Mesendoderm (in vitro differentiated cells): ENCODE results near the gene R3HDM2.
A peak's percentile ranks its signal among the peaks of the same experiment; 100 is the strongest.

ENCODE experiments used
- DNase-seq: peaks from one replicate; pipeline ENCODE4 v3.0.0; 2013
- H2AK5ac ChIP-seq: 2 replicates; pipeline ENCODE4 v1.6.1; 2013; ENCODE audit warnings: low read length, inconsistent platforms
- H2BK120ac ChIP-seq: 2 replicates; pipeline ENCODE4 v1.6.1; 2013; ENCODE audit warnings: low read depth, mild to moderate bottlenecking, low read length, moderate library complexity, mixed read lengths
- H2BK15ac ChIP-seq: replicated peaks from 2 replicates; pipeline ENCODE4 v1.6.1; 2013; ENCODE audit warnings: low read depth, mild to moderate bottlenecking, moderate library complexity
- H2BK5ac ChIP-seq: 2 replicates; pipeline ENCODE4 v1.6.1; 2013; ENCODE audit warnings: low read length, inconsistent platforms
- H3K18ac ChIP-seq: 2 replicates; pipeline ENCODE4 v1.6.1; 2013; ENCODE audit warnings: mild to moderate bottlenecking, low read length, mixed read lengths
- H3K23ac ChIP-seq: one replicate; pipeline ENCODE4 v1.6.1; 2013; ENCODE audit warnings: low read length
- H3K27ac ChIP-seq: 2 replicates; pipeline ENCODE4 v1.5.1; 2013; ENCODE audit warnings: low read depth, mild to moderate bottlenecking, inconsistent platforms, low read length, moderate library complexity
- H3K27me3 ChIP-seq: 2 replicates; pipeline ENCODE4 v1.6.1; 2013; ENCODE audit warnings: low read length, control low read depth, mild to moderate bottlenecking, inconsistent platforms; ENCODE audit not compliant: insufficient read depth, poor library complexity
- H3K36me3 ChIP-seq: 2 replicates; pipeline ENCODE4 v1.6.1; 2013; ENCODE audit warnings: low read length, inconsistent platforms; ENCODE audit not compliant: control insufficient read depth, insufficient read depth
- H3K4ac ChIP-seq: one replicate; pipeline ENCODE4 v1.6.1; 2013; ENCODE audit warnings: low read depth, mild to moderate bottlenecking, low read length, moderate library complexity
- H3K4me1 ChIP-seq: 2 replicates; pipeline ENCODE4 v1.6.1; 2013; ENCODE audit warnings: low read depth, low read length, inconsistent platforms; ENCODE audit not compliant: control insufficient read depth
- H3K4me2 ChIP-seq: 2 replicates; pipeline ENCODE4 v1.6.1; 2013; ENCODE audit warnings: low read length
- H3K4me3 ChIP-seq: 2 replicates; pipeline ENCODE4 v1.5.1; 2013; ENCODE audit warnings: mild to moderate bottlenecking, low read length
- H3K56ac ChIP-seq: one replicate; pipeline ENCODE4 v1.6.1; 2013; ENCODE audit warnings: low read length
- H3K79me1 ChIP-seq: 2 replicates; pipeline ENCODE4 v1.6.1; 2013; ENCODE audit warnings: low read length, inconsistent platforms
- H3K79me2 ChIP-seq: 2 replicates; pipeline ENCODE4 v1.6.1; 2013; ENCODE audit warnings: mild to moderate bottlenecking, low read length; ENCODE audit not compliant: control insufficient read depth, insufficient read depth
- H3K9ac ChIP-seq: 2 replicates; pipeline ENCODE4 v1.6.1; 2013; ENCODE audit warnings: low read length, inconsistent platforms
- H4K5ac ChIP-seq: one replicate; pipeline ENCODE4 v1.6.1; 2013; ENCODE audit warnings: low read length
- H4K8ac ChIP-seq: one replicate; pipeline ENCODE4 v1.6.1; 2013; ENCODE audit warnings: low read depth, mild to moderate bottlenecking, control low read depth, low read length, moderate library complexity
- WGBS: extraction: QIAGEN DNeasy Blood & Tissue Kit; methylation state at CpG from one replicate; pipeline ENCODE4 v1.1.7; 2013; ENCODE audit warnings: low lambda C conversion rate, missing lambda C conversion rate; ENCODE audit not compliant: insufficient coverage; ENCODE audit errors: extremely low coverage; 5-methylcytosine and 5-hydroxymethylcytosine counted together

The R3HDM2 gene

DNA sequence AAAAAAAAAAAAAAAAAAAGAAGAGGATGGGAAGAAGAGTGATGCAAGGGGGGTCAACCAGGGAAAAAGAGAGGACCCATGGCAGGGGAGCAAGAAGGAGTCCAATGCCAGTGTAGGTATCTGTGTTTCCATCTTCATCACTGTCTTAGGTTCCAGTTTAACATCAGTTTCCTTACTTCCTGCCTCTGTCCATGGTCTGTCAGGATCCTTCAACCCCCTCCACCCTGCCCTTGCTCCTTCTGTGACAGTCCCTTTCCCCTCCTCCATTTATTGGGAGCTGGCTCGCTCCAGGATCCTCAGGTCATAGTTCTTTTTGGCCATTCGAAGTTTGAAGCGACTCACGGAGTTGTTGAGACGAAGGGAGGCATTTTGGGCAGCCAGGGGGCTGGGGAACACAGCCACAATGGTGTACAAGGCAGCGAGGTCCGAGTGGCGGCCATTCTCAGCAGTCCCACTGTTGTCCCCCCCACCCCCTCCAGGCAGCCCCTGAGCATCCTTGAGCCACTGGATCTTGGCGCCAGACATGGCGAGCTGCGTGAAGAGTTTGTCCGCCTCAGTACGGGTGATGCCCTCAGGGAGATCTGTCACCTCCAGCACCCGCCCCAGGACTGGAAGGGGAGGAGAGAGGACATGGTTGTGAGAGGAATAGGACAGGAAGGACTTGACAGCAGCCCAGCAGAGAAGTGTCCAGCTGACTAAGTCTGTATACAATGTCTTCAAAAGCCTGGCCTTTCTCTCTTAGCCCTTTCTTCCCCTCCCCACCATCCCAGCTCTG lies 176.2 kb downstream of the R3HDM2 start:
- H3K79me2 ChIP-seq = no peaks in the 10 kb centered on the region
- no peak overlapping the region for H3K9ac ChIP-seq
- H2BK5ac ChIP-seq = no peak overlapping the region
- no peak overlapping the region for H4K5ac ChIP-seq
- DNase-seq = no peak
- no peak overlapping the region for H3K4me2 ChIP-seq
- no peak overlapping the region for H2BK15ac ChIP-seq
- H3K4me3 ChIP-seq = no peak overlapping the region
- no CpG with 5 or more reads among the region's 14 CpGs for WGBS
- peaks cover 2% of the 10 kb centered on the region for H3K36me3 ChIP-seq
- H3K79me1 ChIP-seq = no peaks in the 10 kb centered on the region
- no peak overlapping the region for H3K23ac ChIP-seq
- H2BK120ac ChIP-seq = no peak overlapping the region
- no peak overlapping the region for H3K4ac ChIP-seq
- no peaks in the 10 kb centered on the region for H3K4me1 ChIP-seq
- no peak overlapping the region for H2AK5ac ChIP-seq
- no peak overlapping the region for H3K18ac ChIP-seq
- H4K8ac ChIP-seq = no peak overlapping the region
- no peak overlapping the region for H3K27ac ChIP-seq
- no peaks in the 10 kb centered on the region for H3K27me3 ChIP-seq
- H3K56ac ChIP-seq = no peak overlapping the region

DNA sequence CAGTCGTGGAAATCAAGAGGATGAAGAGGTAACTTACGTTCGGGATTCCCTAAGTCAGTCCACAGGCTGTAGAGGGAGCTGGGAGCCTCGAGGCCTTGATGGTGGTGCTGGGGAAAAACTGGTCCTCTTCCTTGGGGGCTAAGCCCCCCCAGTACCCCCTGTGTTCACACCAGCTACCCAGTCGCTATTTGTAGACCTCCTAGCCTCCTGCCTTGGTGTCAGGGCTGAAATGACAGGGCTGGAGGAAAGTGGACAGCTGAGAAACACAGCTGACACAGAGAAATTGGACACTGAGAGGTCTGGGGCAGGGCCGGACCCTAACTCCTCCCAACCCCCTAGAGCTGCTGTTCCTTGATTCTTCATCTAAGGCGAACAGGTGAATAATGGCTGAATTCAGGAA lies 179.9 kb downstream of the R3HDM2 start, which contains the start of gene STAC3:
TSS of gene STAC3 (minus strand) at position 232 of the 400 bp plus-strand sequence. CDS start 1,551 bp downstream, outside the sequence.
- H3K4me3 ChIP-seq = no peak within 1 kb of the TSS
- no peaks in the 10 kb centered on the region for H3K27me3 ChIP-seq
- H2BK120ac ChIP-seq = no peak within 1 kb of the TSS
- H2BK5ac ChIP-seq = no peak within 1 kb of the TSS
- H3K18ac ChIP-seq = no peak within 1 kb of the TSS
- no peak within 1 kb of the TSS for H3K27ac ChIP-seq
- H2AK5ac ChIP-seq = no peak within 1 kb of the TSS
- H4K8ac ChIP-seq = no peak within 1 kb of the TSS
- no peak within 1 kb of the TSS for H3K9ac ChIP-seq
- no peaks in the 10 kb centered on the region for H3K79me2 ChIP-seq
- H2BK15ac ChIP-seq = no peak within 1 kb of the TSS
- no peak for DNase-seq
- no peaks in the 10 kb centered on the region for H3K79me1 ChIP-seq
- no CpG with 5 or more reads among the region's 7 CpGs for WGBS
- H3K23ac ChIP-seq = no peak within 1 kb of the TSS
- H4K5ac ChIP-seq = no peak within 1 kb of the TSS
- H3K56ac ChIP-seq = no peak within 1 kb of the TSS
- H3K36me3 ChIP-seq = no peaks in the 10 kb centered on the region
- no peak within 1 kb of the TSS for H3K4ac ChIP-seq
- H3K4me1 ChIP-seq = no peaks in the 10 kb centered on the region
- no peak within 1 kb of the TSS for H3K4me2 ChIP-seq

DNA sequence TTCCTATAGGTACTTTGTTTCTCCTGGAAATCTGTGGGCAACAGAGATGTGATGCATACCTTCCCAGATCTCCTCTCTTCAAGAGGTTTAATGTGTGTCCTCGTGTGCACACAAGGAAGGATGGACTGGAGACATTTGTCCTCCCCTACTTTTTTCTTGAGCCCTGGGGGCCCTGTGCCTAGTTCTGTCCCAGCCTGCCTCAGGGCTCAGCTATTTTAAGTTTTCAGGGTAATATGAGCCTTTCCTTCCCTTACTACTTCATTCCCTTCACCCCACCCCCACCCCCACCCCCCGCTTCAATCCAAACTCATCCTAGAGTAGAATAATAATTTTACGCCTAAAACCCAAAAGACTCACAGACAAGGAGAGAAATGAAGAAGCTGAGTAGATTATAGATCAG lies 180.3 kb downstream of the R3HDM2 start:
- H3K4me3 ChIP-seq = no peak overlapping the region
- no peaks in the 10 kb centered on the region for H3K36me3 ChIP-seq
- H2BK120ac ChIP-seq = no peak overlapping the region
- H3K4me2 ChIP-seq = no peak overlapping the region
- no peak overlapping the region for H3K9ac ChIP-seq
- H3K4me1 ChIP-seq = no peaks in the 10 kb centered on the region
- 100% methylated on average over 1 of the region's 3 CpGs for WGBS
- no peak overlapping the region for H4K5ac ChIP-seq
- H3K18ac ChIP-seq = no peak overlapping the region
- no peak overlapping the region for H3K4ac ChIP-seq
- no peak overlapping the region for H2BK15ac ChIP-seq
- H4K8ac ChIP-seq = no peak overlapping the region
- no peak overlapping the region for H3K23ac ChIP-seq
- H3K56ac ChIP-seq = no peak overlapping the region
- H3K79me2 ChIP-seq = no peaks in the 10 kb centered on the region
- H3K27ac ChIP-seq = no peak overlapping the region
- no peaks in the 10 kb centered on the region for H3K27me3 ChIP-seq
- H2AK5ac ChIP-seq = no peak overlapping the region
- no peaks in the 10 kb centered on the region for H3K79me1 ChIP-seq
- H2BK5ac ChIP-seq = no peak overlapping the region
- no peak for DNase-seq

DNA sequence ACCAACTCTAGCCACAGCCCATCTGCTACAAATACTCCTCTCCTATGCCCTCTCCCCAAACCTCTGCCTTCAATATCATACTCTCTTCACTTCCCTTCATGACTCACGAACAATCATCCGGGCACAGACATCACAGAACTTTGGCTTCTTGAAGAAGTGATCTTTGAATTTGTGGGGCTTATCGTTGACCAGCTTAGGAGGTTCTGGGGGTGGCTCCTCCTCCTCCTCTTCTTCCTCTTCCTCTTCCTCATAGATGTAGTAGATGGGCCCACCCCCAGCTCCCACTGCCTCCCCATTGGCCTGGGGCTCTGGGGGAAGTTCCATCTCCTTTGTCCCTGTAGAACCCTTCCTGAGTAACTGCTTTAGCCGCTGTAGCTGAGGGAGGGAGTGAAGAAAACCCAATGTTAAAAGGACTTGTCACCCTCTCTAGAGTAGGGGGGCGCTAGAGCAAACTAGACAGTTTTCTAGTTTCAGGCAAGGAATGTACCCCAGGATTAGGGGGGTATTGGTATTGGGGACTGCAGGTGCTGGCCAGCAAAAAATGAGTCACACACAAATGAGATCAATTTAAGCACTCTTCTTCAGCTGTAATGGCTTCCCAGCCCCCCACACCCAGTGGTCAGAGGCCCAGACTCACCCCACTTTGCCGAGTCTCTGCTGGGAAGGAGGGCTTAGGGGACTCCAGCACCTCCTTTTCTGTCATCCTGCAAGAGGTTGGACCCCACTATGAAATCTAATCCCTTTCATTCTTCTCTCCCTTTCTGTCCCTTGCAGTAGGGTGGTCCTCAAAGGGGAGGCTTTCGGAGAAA lies 181.7 kb downstream of the R3HDM2 start:
- Histone ChIP-seq H2AK5ac (no peak overlapping the region), H3K27ac (no peak overlapping the region), H3K23ac (no peak overlapping the region), H3K18ac (no peak overlapping the region), H3K9ac (no peak overlapping the region), H2BK120ac (no peak overlapping the region), H3K36me3 (no peaks in the 10 kb centered on the region), H3K79me2 (no peaks in the 10 kb centered on the region), H3K4me1 (no peaks in the 10 kb centered on the region), H2BK15ac (no peak overlapping the region), H3K79me1 (no peaks in the 10 kb centered on the region), H3K4ac (no peak overlapping the region), H3K56ac (no peak overlapping the region), H3K4me2 (no peak overlapping the region), H2BK5ac (no peak overlapping the region), H3K27me3 (no peaks in the 10 kb centered on the region), H4K5ac (no peak overlapping the region), H3K4me3 (no peak overlapping the region), H4K8ac (no peak overlapping the region)
- no peak for DNase-seq
- no CpG with 5 or more reads among the region's 7 CpGs for WGBS

DNA sequence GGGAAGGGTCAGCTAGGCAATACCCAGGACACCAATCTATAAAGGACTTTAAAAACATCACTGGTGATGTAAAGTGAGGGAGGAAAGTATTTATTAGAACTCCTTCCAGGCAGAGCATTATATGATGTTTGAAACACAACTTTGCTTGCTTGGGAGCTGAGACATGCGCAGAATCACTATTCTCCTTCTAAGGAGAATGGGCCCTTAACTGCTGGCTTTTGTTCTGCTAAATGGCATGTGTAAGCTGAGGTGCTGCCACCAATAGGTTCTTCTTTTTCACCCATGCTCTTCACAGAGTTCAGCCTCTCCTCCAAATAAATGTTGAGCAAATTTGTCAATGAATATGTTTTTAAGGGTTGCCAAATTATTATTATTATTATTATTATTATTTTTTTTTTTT lies 183.8 kb downstream of the R3HDM2 start:
- Histone ChIP-seq H3K18ac (no peak overlapping the region), H3K4me1 (no peaks in the 10 kb centered on the region), H2BK15ac (no peak overlapping the region), H3K4me2 (no peak overlapping the region), H3K4ac (no peak overlapping the region), H2BK5ac (no peak overlapping the region), H3K23ac (no peak overlapping the region), H3K79me1 (no peaks in the 10 kb centered on the region), H3K79me2 (no peaks in the 10 kb centered on the region), H2AK5ac (no peak overlapping the region), H3K9ac (no peak overlapping the region), H4K8ac (no peak overlapping the region), H3K27me3 (peaks cover 3% of the 10 kb centered on the region), H3K4me3 (no peak overlapping the region), H2BK120ac (no peak overlapping the region), H4K5ac (no peak overlapping the region), H3K36me3 (no peaks in the 10 kb centered on the region), H3K56ac (no peak overlapping the region), H3K27ac (no peak overlapping the region)
- peak; percentile 37 for DNase-seq
- no CpG with 5 or more reads among the region's 1 CpG for WGBS
